GM18519 (cell line): ENCODE measurements around the gene PLXNA2.
A peak's percentile ranks its signal among the peaks of the same experiment; 100 is the strongest.

Experiments used
- ATAC-seq: cut with Tn5 transposase; IDR thresholded peaks from one replicate; pipeline ENCODE4 v1.9.1; 2021; ENCODE audit warnings: mild to moderate bottlenecking, moderate library complexity; ENCODE audit not compliant: unreplicated experiment, low FRiP score

PLXNA2 gene

GRCh38 chr1:208265525-208265924 is 21.3 kb upstream of the PLXNA2 start:
- ATAC-seq: no peak

GRCh38 chr1:208265122-208265469 is 20.9 kb upstream of the PLXNA2 start:
- no peak for ATAC-seq

GRCh38 chr1:208264469-208265121 is 20.4 kb upstream of the PLXNA2 start:
- no peak for ATAC-seq

- no peak for ATAC-seq
Observed at GRCh38 chr1:208261874-208262273, 17.7 kb upstream of the PLXNA2 start.

GRCh38 chr1:208258277-208258676 is 14.1 kb upstream of the PLXNA2 start:
- no peak for ATAC-seq

GRCh38 chr1:208257351-208257750 is 13.2 kb upstream of the PLXNA2 start:
- no peak for ATAC-seq

GRCh38 chr1:208256556-208256955 is 12.4 kb upstream of the PLXNA2 start:
- no peak for ATAC-seq

- no peak for ATAC-seq
Observed at GRCh38 chr1:208256091-208256490, 11.9 kb upstream of the PLXNA2 start.

- no peak for ATAC-seq
Observed at GRCh38 chr1:208254862-208255261, 10.7 kb upstream of the PLXNA2 start.

GRCh38 chr1:208254376-208254775 is 10.2 kb upstream of the PLXNA2 start:
- ATAC-seq: no peak

GRCh38 chr1:208252836-208253576 is 8.8 kb upstream of the PLXNA2 start:
- ATAC-seq: no peak

GRCh38 chr1:208251911-208252835 is 8.0 kb upstream of the PLXNA2 start:
- no peak for ATAC-seq

- no peak for ATAC-seq
Observed at GRCh38 chr1:208251015-208251414, 6.8 kb upstream of the PLXNA2 start.

GRCh38 chr1:208250613-208251012 is 6.4 kb upstream of the PLXNA2 start:
- ATAC-seq: no peak

- no peak for ATAC-seq
Observed at GRCh38 chr1:208248991-208249696, 5.0 kb upstream of the PLXNA2 start.

- ATAC-seq: no peak
Observed at GRCh38 chr1:208248307-208248801, 4.2 kb upstream of the PLXNA2 start.

- no peak for ATAC-seq
Observed at GRCh38 chr1:208247696-208248095, 3.5 kb upstream of the PLXNA2 start.

- peak; percentile 57 for ATAC-seq
Observed at GRCh38 chr1:208245185-208245705, 1.1 kb upstream of the PLXNA2 start.

- ATAC-seq: no peak
Observed at GRCh38 chr1:208243527-208243966, 637 bp downstream of the PLXNA2 start.

GRCh38 chr1:208242941-208243526 is 1.1 kb downstream of the PLXNA2 start:
- no peak for ATAC-seq
